NCI-H1694 (cell line): ENCODE results near the gene SLC35E4.
"Not testable (repeated sequence)": the region's sequence is repeated elsewhere in the genome, so short reads cannot be mapped to it uniquely, and the experiment has no call there.

Source experiments
- DNase-seq: peaks from one replicate; lab custom pipeline; 2025; lab: John Stamatoyannopoulos, UW

The SLC35E4 gene

GRCh38 chr22:30611197-30611596, 24.4 kb upstream of the SLC35E4 start:
- no peak for DNase-seq

DNA sequence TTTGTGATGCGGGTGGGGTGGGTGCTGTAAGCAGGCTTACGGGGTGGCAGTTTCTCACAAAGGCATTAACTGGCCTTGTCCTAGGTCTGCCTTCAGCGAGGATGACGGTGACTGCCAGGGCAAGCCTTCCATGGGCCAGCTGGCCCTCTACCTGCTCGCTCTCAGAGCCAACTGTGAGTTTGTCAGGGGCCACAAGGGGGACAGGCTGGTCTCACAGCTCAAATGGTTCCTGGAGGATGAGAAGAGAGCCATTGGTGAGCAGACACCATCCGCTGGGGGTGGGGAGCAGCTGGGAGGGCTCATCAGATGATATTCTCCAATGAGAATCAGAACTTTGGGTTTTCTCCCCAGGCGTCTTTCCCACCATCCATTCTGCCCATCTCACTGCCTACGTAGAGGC, 22.8 kb upstream of the SLC35E4 start:
- DNase-seq: no peak

DNA sequence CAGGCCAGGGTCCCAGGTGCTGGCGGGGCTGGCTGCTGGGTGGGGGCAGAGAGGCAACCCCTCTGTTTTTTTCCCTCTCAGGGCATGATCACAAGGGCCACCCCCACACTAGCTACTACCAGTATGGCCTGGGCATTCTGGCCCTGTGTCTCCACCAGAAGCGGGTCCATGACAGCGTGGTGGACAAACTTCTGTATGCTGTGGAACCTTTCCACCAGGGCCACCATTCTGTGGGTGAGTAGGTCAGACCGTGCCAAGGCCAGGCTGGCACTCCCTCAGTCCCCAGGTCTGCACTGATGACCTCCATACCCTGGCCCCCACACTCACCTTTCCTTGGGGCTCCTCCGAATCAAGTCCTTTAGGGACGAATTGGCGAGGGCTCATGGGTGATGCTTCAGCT, 21.3 kb upstream of the SLC35E4 start:
- no peak for DNase-seq

- no peak for DNase-seq
Observed at GRCh38 chr22:30614879-30615278, 20.7 kb upstream of the SLC35E4 start.

DNA sequence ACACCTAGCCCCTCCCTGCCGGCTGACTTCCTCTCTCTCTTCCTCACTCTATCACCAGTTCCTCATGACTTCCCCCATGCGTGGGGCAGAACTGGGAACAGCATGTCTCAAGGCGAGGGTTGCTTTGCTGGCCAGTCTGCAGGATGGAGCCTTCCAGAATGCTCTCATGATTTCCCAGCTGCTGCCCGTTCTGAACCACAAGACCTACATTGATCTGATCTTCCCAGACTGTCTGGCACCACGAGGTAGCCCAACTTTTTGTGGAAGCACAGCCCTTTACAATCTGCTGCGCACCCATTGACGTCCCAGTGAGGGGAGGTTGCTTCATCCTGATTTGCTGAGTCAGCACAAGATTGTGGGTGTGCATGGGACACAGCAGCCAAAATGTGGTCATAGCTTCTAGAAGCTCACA, 20.0 kb upstream of the SLC35E4 start:
- no peak for DNase-seq

- no peak for DNase-seq
Observed at GRCh38 chr22:30617819-30618218, 17.8 kb upstream of the SLC35E4 start.

DNA sequence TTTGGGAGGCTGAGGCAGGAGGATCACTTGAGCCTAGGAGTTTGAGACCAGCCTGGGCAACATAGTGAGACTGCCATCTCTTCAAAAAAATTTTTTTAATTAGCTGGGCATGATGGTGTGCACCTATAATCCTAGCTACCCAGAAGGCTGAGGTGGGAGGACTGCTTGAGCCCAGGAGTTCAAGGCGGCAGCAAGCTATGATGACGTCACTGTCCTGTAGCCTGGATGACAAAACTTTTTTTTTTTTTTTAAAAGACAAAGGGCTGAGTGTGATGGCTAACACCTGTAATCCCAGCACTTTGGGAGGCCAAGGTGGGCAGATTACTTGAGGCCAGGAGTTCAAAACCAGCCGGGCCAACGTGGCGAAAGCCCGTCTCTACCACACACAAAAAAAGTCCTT, 15.7 kb upstream of the SLC35E4 start:
- not testable (repeated sequence) for DNase-seq

GRCh38 chr22:30626413-30626812, 9.2 kb upstream of the SLC35E4 start:
- no peak for DNase-seq

DNA sequence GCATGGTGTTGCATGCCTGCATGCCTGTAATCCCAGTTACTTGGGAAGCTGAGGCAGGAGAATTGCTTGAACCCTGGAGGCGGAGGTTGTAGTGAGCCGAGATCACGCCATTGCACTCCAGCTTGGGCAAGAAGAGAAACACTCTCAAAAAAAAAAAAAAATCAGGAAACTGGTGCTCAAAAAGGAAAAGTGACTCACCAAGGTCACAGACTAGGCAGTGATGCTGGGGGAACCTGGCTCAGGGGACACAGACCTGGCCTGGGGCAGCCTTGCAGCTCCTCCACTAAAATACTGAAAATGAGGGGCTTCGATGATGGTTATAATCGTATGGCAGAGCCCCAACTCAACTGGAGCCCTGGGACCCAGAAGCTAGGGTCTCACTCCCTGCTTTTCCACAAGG, 8.1 kb upstream of the SLC35E4 start:
- no peak for DNase-seq

GRCh38 chr22:30628491-30628890, 7.1 kb upstream of the SLC35E4 start:
- DNase-seq: no peak

GRCh38 chr22:30631469-30631868, 4.1 kb upstream of the SLC35E4 start:
- DNase-seq: not testable (repeated sequence)

GRCh38 chr22:30634471-30635233, 929 bp upstream of the SLC35E4 start:
- peak; percentile 78 for DNase-seq

DNA sequence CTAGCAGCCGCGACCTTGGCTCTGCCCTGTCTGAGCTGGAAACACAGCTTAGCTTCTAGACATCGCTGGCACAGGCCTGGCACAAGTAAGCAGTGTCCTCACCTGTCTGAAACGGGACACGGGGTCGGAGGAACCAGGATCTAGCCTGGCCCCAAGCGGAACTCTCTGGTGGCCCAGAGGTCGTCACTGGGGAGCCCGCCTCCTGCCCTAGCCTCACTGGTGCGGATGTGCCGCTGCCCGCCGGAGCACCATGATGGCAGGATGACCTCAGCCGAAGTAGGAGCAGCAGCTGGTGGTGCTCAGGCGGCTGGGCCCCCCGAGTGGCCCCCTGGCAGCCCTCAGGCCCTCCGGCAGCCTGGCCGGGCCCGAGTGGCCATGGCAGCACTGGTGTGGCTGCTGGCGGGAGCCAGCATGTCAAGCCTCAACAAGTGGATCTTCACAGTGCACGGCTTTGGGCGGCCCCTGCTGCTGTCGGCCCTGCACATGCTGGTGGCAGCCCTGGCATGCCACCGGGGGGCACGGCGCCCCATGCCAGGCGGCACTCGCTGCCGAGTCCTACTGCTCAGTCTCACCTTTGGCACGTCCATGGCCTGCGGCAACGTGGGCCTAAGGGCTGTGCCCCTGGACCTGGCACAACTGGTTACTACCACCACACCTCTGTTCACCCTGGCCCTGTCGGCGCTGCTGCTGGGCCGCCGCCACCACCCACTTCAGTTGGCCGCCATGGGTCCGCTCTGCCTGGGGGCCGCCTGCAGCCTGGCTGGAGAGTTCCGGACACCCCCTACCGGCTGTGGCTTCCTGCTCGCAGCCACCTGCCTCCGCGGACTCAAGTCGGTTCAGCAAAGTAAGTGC, 871 bp downstream of the SLC35E4 start:
- no peak for DNase-seq

DNA sequence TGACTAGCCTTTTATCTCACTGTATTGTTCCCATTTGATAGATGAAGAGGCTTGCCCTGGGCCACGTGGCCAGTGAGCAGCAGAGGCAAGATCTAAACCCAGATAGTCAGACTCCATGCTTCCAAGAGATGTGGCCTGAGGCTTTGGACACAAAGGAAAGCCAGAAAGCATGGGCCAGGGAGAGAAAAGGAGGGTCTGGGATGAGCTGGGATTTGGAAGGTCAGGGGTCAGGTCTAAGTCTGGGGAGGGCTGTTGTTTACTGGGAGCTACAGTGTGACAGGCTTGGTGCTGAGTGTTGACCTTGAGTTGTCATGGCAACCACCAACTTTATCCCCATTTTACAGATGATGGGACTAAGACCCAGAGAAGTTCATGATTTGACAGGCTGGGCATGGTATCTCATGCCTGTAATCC, 2.1 kb downstream of the SLC35E4 start:
- no peak for DNase-seq

GRCh38 chr22:30640361-30640760, 4.8 kb downstream of the SLC35E4 start:
- no peak for DNase-seq

DNA sequence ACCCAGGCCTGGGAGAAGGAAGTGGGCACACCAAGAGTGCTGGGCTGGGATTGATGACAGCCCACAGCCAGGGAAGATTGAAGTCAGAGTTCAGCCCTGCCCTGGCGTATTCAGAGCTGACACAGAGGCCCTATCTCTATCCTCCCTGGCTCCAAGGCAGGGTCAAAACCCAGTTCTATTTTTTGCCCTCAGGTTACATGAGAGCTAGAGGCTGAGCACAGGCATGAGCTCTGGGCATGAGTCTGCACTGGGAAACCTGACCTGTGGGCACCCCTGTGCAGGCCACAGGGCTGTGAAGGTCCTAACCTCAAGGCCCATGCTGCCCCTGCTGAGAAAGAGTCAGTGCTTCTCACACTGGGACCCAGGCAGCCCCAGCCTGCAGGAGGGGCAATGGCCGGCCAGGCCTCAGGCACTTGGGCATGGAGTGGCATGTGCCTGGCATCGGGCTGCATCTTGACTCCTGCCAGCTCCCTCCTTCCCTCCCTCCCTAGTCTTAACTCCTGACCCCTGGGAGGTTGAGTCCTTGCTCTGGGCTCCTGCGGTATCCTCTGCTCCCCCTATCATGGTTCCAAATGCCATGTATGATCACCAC, 5.4 kb downstream of the SLC35E4 start:
- no peak for DNase-seq

DNA sequence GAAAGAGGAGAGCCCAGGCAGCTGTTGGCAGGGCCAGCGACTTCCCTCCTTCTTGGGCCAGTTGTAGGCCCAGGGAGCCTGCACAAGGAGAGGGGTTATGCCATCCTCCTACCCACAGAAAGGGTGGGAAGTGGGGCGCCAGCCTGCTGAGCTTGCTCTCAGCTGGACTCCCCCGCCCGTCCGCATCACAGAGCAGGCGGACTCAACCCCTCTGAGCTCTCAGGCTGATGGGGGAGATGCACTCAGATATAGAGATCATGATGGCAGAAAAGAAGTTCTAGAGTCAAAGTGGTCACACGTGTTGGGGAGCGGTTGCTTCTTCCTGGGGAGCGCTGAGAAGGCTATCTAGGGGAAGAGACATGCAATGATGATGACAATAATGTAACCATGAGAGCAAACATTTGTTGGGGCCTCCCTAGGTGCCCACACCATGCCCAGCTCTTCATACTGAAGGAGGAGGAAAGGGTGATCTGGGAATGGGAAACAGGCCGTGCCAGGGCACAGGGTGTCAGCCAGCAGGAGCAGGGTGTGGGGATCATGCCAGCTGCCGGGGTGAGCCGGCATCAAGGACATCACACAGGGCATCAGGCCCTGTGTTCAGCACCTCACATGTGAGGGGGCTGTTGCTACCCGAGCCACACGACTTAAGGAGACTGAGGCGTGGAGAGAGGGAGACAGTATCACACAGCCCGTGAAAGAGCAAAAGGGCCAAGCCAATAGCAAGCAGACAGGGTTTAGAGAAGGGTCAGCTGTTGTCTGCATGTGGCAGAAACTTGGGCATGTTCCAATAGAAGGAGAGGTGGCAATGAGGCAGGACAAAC, 7.7 kb downstream of the SLC35E4 start:
- no peak for DNase-seq

- DNase-seq: no peak
Observed at GRCh38 chr22:30646518-30647160, 11.1 kb downstream of the SLC35E4 start.

GRCh38 chr22:30647536-30647935, 12.0 kb downstream of the SLC35E4 start:
- no peak for DNase-seq

DNA sequence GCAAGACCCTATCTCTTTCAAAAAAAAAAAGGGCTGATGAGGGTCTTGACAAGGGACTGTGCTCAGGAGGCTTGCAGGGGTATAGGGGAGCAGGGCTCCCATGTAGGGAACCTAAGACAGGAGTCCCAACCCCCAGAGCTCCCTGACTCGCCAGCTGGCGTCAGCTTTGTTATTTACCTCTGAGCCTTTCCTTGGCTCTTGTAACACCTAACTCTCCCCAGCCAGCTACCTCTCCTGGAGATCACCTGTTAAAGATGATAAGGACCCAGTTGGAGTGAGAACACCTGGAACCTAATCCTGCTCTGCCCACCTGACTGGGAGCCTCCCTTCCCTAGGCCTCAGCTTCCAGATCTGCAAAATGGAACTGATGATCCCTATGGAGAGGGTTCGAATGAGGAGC, 13.2 kb downstream of the SLC35E4 start:
- no peak for DNase-seq

- DNase-seq: no peak
Observed at GRCh38 chr22:30649430-30650007, 13.9 kb downstream of the SLC35E4 start.
